Fibroblast of pulmonary artery (primary cell): ENCODE measurements around the gene HAL.

Experiments used
- DNase-seq: peaks from one replicate; pipeline ENCODE4 v3.0.0-alpha.2; 2010; ENCODE audit warnings: low read depth
- H3K4me3 ChIP-seq: replicated peaks from 2 replicates; pipeline ENCODE4 v1.5.1; 2011; ENCODE audit warnings: low read depth, mild to moderate bottlenecking, control low read depth, low read length, moderate library complexity
- CTCF ChIP-seq: IDR thresholded peaks from 2 replicates; pipeline ENCODE4 v1.5.1; 2011; ENCODE audit warnings: mild to moderate bottlenecking, control low read depth, low read length, inconsistent platforms; ENCODE audit errors: missing control alignments

The HAL gene

GRCh38 chr12:95996034-95996658 is at the start of gene HAL:
TSS of gene HAL (minus strand) at chr12:95996344. CDS start at chr12:95995910, 434 bp downstream.
- no peak within 1 kb of the TSS for H3K4me3 ChIP-seq

GRCh38 chr12:96045566-96045965 is 49.4 kb upstream of the HAL start:
- no peak for DNase-seq
- no peak overlapping the region for H3K4me3 ChIP-seq
- TF ChIP-seq CTCF = no peak

More at GRCh38 chr12:95996034-95996658, at the start of gene HAL:
- TF ChIP-seq CTCF = no peak
- DNase-seq = peak; percentile 34

DNA sequence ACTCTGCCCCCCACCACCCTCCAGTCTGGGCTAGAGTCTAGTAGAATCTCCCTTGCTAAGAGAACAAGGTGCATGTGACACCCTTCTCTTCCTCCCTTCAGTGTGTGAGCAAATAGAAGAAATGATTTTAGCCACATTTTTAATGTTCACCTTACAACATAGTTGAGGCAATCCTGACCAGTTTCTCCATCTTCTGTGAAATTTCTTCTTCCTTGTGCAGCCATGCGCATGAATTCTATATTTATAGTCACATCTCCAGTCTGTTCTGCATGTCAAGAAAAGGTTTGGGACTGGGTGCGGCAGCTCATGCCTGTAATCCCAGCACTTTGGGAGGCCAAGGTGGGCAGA is 48.8 kb upstream of the HAL start:
- H3K4me3 ChIP-seq = no peak overlapping the region
- no peak for DNase-seq
- no peak for TF ChIP-seq CTCF

DNA sequence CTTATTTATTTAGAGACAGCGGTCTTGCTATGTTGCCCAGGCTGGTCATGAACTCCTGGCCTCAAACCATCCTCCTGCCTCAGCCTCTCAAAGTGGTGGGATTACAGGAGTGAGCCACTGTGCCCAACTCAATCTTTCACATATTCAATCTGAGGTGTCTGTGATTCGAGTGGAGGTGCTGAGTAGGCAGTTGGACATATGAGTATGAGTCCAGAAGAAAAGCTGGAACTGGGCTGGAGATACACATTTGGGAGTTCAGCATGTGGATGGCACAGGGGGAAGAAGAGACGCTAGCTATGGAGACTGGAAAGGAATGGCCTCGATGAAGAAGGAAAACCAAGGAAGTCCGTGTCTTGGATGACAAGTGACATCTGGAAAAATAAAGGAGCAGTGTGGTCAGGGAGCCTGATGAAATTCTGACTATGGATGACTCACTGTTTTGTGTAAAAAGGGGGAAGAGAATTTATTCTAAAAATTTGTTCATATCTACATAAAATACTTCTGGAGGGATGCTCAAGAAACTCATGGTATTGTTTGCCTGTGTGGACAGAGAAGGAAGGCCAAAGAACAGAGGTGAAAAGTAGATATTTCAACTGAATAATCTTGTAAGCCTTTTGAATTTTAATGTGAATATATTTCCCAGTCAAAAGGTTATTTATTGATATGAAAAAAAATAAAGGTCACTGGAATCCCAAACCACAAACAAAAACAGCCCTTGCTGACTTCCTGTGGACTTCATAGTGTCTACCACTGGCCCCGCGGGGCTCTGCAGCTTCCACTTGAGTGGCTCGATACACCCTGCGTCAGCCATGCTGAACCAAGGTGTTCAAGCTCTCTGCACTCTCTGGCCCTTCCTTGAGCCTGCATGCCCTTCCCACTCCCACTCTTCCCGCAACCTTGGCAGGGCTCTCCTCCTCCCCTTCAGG is 48.1 kb upstream of the HAL start:
- DNase-seq = peak; percentile 83
- TF ChIP-seq CTCF = no peak
- H3K4me3 ChIP-seq = no peak overlapping the region

- DNase-seq = no peak
Observed at GRCh38 chr12:96041181-96041580, 45.0 kb upstream of the HAL start.

More at GRCh38 chr12:96041181-96041580, 45.0 kb upstream of the HAL start:
- H3K4me3 ChIP-seq = no peak overlapping the region
- TF ChIP-seq CTCF = no peak
